Measurements from ENCODE around the gene SPACA6.

DNA sequence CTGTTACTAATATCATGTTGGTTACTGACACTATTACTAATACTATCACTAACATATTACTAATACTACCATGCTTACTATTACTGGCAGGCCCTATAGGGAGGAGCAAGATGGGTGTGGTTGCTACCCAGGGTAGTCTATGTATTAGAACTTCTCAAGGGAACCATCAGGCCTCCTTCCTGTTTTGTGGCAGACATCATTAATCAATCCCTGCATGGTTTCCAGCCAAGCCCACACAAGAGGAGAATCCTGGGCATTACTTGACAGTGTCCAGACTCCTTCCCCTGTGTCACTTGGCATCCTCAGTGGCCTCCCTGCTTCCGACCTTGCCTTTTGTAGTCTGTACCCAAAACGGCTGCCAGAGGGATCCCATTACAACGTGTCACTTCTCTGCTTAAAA, 21.7 kb downstream of the SPACA6 start:
- TF ChIP-seq CTCF (IDR thresholded peaks at IDR 0.05) (no peak), POLR2A (IDR thresholded peaks at IDR 0.05) (no peak), EP300 (IDR thresholded peaks at IDR 0.05) (no peak)
